DMS153 treated with DMSO at 0.1 percent for 48 hours (cell line): ENCODE data around the gene FSTL4.
A peak's percentile ranks its signal among the peaks of the same experiment; 100 is the strongest.

Source experiments
- DNase-seq: peaks from one replicate; lab custom pipeline; 2025; ENCODE audit not compliant: unreplicated experiment; lab: John Stamatoyannopoulos, UW

Gene FSTL4

GRCh38 chr5:133275631-133276030 is 336.7 kb downstream of the FSTL4 start:
- no peak for DNase-seq

- no peak for DNase-seq
These were observed 337.8 kb downstream of the FSTL4 start for GRCh38 chr5:133274597-133274935.

DNA sequence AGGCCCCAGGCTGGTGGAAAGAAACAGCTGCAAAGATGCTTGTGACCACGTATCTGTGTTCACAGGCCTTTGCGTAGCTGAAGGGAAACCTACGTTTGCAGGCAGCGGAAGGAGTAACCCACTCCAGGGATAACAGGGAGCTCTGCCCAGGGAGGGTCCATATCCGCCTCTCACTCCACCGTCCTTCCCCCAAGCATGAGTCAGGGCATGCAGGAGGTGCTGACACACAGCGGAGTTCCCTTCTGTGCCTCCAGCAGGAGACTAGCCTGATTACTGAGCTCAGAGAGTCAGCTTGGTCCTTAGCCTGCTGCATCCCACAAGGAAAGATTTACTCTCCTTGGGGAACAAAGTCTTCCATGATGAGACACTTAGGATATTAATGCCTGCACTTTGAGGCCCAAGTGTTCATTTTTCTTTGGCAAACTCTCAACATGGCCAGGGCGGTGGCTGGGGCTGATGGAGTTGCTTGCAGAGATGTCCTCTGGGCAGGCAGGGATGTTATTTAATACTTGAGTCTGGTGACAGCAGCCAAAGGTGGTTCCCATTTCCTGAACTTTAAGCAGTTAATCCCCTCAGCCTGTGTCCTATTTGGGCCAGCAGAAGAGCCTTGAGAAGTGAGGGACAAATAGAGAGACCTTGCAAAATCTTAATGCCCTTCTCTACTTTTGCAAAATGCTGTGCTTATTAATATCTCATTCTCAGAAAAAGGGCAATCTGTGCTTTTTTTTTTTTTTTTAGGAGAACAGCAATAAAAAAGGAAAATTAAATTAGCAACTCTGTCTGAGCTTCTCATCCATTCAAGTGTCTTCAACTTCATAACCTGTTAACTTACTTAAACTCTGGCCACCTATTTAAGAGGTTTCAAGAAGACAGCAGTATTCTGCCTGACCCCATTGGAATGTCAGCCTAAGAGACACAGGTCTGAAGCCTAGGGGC is 338.4 kb downstream of the FSTL4 start:
- DNase-seq: no peak

DNA sequence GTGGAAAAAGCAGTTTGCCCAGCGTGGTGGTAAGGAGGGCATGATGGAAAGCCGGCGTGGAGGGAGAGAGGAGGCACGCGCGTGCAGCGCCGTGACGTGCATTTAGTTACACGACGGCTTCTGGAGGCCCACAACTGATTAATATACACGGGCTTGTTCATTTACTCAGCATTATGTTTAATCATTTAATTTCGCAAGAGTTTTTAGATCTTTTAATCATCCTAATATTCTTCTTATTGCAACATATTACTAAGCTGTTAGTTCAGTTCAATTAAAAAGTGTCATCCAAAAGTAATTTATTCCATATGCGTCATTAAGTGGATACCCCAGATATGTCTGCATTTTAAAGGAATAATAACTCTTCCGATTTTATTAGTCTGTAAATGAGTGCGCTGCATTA is 340.0 kb downstream of the FSTL4 start:
- DNase-seq: no peak

- DNase-seq: no peak
These were observed 340.7 kb downstream of the FSTL4 start for GRCh38 chr5:133271606-133272005.

DNA sequence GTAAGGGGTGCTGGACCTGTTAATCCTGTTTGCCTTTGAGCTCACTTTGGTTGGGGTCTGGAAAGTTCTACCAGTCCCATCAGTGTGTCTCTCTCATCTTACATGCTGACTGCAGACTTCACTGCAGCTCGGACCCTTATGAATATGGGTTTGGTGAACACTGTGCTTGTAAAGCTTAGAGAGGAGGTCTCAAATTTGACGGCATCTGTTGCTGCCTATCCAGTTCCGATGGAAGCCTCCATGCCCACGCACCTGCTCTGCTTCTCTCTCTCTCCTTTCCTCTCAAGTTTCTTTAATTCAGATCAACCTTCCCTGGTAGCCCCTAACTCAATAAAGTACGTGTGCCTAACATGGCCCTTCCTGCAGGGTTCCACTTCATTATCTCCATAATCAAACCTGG is 342.6 kb downstream of the FSTL4 start:
- no peak for DNase-seq

GRCh38 chr5:133267601-133268000 is 344.7 kb downstream of the FSTL4 start:
- DNase-seq: no peak

- DNase-seq: no peak
These were observed 345.4 kb downstream of the FSTL4 start for GRCh38 chr5:133266966-133267365.

GRCh38 chr5:133266527-133266878 is 345.8 kb downstream of the FSTL4 start:
- DNase-seq: no peak

- no peak for DNase-seq
These were observed 346.4 kb downstream of the FSTL4 start for GRCh38 chr5:133265720-133266526.

DNA sequence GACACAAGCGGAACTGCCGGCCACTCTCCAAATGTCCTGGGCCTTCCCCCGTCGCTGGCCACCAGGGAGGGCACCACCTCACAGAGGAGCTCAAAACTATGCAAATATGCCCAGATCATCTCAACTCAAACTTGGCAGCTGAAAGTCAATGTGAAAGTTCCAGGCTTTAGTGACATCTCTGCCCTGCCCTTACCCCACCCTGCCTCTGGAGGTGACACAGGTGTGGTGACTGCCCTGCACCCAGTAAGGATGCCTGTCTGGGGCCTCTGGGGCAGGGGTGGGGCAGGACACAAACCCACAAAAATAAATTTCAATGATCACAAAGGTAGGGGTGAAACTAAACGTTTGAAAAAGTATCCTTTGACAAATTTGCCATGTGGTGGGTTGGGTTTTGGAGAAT is 347.1 kb downstream of the FSTL4 start:
- DNase-seq: no peak

GRCh38 chr5:133262690-133263089 is 349.7 kb downstream of the FSTL4 start:
- no peak for DNase-seq

- DNase-seq: no peak
These were observed 350.3 kb downstream of the FSTL4 start for GRCh38 chr5:133261993-133262392.

- no peak for DNase-seq
These were observed 351.6 kb downstream of the FSTL4 start for GRCh38 chr5:133260715-133261114.

DNA sequence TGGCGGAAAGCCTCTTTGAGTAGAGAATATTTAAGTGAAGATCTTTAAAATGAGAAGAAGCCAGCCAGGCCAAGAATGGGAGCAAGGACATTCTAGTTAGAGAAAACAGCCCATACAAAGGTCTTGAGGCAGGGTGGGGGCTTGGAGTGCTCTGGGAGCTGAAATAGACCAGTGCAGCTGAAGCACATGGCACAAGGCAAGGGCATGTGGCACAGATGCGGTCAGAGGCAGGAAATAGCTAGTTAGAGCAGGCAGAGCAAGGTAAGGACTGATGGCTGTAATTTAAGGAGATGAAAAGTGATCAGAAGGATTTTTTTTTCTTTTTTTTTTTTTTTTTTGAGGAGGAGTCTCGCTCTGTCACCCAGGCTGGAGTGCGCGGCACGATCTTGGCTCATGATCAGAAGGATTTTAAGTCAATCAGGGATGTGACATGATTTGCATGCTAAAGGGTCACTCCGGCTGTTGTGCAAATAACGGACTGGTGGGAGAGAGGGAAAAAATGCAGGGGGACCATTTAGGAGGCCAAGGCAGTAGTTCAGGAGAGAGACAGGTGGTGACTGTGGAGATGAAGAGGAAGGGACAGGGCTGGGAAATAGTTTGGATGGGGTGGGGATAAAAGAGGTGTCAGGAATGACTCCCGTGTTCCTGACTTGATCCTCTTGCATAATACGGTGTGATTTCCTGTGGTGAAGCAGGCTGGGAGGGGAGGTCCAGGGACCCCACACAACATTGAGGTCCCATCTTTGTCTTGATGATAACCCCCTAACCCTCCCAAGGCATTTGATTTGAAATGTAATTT is 352.9 kb downstream of the FSTL4 start:
- DNase-seq: no peak

- DNase-seq: no peak
These were observed 354.4 kb downstream of the FSTL4 start for GRCh38 chr5:133257977-133258376.

GRCh38 chr5:133256276-133256675 is 356.1 kb downstream of the FSTL4 start:
- peak; percentile 1 for DNase-seq

DNA sequence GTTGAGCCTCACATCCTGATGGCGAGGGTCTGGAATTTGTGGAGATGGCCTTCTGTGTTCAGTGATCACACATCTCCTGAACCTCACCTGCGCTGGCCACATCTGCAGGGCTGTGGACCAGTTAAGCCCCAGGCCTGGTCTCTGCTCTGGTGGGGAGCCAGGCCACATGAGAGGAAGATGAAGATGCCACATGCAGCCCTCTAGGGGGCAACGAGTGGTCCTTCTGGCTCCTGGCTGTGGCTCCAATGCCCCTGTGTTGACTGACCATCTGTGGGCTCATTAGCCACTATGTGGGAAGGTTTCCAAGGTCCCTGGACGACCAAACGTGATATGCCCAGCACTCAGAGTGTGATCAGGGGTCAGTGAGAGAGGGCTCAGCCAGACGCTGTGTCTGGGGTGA is 357.5 kb downstream of the FSTL4 start:
- DNase-seq: no peak

DNA sequence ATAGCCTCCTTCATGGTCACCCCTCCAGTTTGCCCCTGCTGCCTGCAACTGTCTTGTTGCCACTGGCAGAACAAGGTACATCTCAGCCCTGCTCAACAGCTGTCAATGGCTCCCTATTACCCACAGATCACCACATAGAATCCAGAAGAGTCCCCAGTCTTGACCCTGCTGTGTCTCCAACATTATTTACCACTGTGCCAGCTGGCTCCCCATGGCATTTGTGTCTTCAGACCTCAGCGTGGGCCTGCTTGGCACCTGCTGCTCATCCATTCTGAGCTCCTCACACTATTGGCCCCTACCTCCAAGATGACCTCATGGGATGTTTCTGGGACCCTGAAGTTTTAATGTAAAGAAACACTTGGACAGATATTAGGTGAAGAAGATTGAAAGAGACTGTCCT is 358.7 kb downstream of the FSTL4 start:
- DNase-seq: no peak

GRCh38 chr5:133253070-133253469 is 359.3 kb downstream of the FSTL4 start:
- no peak for DNase-seq

DNA sequence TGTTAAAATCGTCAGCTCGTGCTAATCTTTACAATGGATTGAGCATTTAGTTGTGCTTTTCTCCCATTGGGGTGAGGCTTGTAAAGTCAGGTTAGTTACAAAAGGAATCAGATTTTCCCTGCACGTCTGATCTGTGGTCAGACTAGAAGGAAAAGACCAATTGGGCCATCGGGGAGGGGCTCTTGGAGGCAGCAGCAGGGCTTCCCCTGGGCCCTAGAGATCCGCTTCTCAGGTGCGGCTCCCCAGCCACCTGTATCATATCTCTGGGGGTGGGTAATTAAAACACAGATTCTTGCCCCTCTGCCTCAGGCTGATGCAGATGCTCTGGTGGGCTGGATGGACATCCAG is 360.2 kb downstream of the FSTL4 start:
- no peak for DNase-seq
